Activated CD8-positive, alpha-beta memory T cell treated with anti-CD3 and anti-CD28 coated beads, Interleukin-2, amount 50 U/mL, for 24 hours (primary cell): ENCODE measurements around the gene CHAF1A.

Experiments
- DNase-seq: peaks from one replicate; pipeline ENCODE4 v3.0.0-alpha.2; 2020; ENCODE audit errors: extremely low read depth

The CHAF1A gene

DNA sequence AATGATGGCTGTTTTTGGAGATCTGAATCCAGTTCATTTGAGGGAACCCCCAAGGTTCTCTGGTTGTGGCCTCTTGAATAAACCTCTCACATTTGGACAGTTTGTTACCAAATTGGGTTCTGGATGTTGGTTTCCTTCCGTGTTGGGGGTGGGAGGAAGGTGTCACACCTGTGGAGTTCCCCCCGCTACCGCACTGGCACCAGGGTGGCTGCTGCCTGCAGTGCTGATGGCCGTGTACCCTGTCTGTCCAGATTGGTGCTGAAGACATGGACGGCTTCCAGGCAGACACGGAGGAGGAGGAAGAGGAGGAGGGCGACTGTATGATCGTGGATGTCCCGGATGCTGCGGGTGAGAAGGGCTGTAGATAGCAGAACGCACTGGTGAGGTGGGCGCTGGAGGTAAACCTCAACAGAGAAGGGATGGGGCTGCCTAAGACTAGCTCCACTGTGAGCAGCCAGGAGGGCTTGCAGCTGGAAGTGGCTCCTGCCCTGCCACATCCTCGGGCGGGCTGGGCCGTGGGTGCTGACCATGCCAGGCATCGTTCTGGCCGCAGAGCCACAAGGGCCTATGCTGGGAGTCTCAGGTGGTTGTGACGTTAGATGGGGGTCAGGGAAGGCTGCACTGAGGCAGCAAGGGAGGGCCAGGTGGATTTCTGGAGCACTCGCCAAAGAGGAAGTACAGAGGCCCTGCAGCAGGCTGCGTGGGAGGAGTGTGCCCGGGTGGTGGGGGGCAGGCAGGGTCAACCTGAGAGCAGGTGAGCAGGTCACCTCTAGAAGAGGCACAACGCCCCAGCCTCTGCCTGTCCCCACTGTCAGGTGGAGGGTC lies 39.8 kb downstream of the CHAF1A start:
- DNase-seq: no peak

DNA sequence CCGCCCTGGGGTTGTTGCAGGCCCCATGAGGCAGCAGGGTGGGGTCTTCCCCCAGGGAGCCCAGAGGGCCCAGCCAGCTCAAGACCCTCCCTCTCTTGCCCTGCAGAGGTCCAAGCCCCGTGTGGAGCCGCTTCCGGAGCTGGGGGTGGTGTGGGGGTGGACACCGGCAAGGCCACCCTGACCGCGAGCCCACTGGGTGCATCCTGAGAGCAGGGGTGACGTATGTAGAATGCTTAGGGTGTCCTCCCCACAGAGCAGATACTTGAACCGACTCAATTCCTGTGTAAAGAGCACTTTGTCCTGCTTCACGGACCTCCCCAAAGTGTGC lies 40.3 kb downstream of the CHAF1A start:
- DNase-seq: no peak

DNA sequence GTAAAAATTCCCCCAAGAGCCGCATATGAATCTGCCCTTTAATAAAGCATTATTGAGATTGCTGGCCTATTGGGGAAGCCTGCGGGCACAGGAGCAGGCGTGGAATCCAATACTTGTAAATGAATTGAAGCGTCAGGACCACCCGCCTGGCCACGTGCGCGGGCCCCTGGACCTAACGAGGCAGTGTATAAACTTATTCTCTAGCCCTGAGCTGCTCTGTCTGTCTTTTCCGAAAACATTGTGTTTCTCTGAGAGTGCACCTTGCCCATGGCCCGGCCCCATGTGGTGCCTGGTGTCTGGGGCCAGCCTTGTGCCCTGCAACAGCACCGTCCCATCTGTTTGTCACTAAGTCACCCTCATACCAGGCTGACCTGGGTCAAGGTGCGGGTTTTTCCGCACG lies 40.7 kb downstream of the CHAF1A start:
- no peak for DNase-seq

DNA sequence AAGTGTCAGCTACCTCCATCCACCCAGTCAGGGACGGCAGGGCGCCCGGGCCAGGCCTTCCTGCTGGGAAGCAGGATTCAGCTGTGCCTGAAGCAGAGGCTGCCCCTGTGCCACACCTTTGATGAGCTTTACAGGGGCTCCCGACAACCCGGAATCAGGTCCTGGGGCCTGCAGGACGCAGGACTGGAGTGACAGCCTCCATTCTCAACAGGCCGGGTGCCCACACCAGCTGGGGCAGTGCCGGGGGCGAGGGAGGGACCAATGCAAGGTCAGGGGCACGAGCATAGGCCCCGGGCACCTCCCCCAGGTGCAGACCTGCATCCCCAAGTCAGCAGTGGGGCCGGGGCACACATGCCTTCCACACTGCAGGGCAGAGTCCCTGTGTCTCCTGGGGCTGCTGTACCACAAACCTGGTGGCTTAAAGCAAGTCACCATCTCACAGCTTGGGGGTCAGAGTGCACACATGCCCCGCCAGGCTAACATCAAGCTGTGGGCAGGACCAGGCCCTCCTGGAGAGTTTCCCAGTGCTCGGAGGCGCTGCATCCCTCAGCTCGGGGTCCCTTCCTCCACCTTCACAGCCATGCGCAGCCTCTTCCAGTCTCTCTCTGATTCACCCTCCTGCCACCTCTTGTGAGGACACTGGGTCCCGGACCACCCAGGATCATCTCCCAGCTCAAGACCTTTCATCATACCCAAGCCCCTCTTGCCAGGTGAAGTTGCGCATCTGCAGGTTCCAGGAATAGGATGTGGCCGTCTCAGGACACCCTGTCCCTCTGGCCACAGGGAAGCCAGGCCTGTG lies 41.7 kb downstream of the CHAF1A start:
- DNase-seq: no peak

GRCh38 chr19:4444765-4445741 lies 42.6 kb downstream of the CHAF1A start:
- no peak for DNase-seq

- no peak for DNase-seq
Measured at GRCh38 chr19:4445963-4446703, 43.7 kb downstream of the CHAF1A start.

GRCh38 chr19:4446704-4447200 lies 44.3 kb downstream of the CHAF1A start:
- no peak for DNase-seq

DNA sequence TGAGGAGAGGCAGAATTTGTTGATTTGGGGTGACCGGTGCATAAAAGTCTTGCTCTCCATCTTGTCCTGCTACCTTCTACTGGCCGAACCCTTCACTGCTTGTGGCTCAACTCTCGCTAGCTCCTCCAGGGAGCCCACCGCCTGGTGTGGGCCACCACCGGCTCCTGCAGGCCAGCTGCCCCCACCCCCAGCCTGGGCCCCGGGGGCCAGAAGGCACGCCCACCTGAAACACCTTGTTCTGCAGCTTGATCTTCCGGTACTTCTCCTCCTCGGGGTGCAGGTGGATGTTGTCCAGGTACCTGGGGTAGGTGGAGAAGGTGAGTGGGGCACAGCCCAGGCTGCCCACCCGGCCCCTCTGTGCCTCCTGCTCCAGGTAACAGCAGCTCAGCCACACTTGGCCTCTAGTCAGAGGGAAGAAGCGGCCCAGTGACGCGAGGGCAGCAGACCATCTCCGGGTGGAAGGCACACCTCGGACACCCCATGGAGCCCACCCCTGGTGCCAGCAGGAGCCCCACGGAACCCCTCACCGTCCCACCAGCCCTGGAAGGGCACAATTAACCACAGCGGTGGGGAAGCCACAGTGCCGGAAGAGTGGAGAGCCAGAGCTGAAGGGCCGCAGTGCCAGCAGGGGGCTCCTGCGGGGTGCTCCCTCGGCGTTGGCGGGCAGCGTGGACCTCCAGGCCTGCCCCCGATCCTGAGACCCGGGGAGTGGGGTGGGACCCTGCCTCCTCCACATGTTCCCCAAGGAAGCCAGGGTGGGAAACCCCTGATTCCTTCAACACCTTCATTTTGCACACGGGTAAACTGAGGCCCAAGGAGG lies 45.1 kb downstream of the CHAF1A start:
- DNase-seq: no peak

DNA sequence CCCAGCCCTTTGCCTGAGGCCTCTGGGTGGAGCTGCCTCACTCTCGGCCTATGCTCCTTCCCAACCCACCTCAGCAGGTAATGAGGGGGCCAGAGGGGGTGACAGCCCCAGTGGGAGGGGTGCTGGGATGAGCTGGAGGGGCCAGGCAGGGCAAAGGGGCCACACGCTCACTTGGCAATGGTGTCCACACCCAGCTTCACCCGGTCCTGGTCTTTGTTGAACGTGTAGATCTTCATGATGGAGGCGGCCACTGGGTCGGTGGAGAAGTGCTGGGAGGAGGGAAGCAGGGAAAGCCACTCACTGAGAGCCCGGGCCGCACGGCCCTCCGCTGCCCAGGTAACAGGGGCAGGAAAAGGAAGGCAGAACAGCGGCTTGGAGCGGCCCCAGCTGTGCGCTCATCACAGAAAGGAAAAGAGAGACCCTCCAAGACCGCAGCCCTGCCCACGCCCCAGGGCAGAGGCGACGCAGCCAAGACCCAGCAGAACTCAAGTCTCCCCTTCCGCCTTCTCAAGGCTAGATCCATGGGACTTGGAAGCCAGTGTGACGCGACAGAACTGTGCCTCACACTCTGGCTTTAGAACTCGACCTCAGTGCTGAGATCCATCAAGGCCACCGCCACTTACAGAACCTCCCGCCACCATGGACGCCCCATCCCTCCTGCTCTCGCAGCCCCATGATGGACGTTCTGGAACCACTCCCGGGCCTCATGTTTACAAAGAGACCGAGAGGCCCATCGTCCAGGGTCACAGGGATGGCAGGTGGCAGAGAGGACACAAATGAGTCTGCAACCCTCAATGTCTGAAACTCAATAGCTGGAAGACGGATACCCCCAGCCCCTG lies 45.9 kb downstream of the CHAF1A start:
- no peak for DNase-seq

- DNase-seq: no peak
Measured at GRCh38 chr19:4449022-4449638, 46.7 kb downstream of the CHAF1A start.

DNA sequence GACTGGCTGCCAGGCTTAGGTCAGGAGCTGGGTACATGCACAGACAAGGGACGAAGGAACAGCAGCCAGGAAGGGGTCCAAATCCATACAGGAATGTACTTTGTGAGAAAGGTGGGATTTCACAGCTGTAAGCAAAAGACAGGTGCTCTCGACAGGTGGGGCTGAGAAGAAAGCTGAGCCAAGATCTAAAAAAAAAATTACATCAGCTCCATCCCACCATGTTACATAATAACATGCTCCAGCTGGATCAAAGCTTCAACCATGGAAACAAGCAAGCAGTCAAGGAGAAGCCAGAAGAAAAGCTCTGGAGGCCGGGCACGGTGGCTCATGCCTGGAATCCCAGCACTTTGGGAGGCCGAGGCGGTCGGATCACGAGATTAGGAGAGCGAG lies 47.2 kb downstream of the CHAF1A start:
- DNase-seq: no peak

DNA sequence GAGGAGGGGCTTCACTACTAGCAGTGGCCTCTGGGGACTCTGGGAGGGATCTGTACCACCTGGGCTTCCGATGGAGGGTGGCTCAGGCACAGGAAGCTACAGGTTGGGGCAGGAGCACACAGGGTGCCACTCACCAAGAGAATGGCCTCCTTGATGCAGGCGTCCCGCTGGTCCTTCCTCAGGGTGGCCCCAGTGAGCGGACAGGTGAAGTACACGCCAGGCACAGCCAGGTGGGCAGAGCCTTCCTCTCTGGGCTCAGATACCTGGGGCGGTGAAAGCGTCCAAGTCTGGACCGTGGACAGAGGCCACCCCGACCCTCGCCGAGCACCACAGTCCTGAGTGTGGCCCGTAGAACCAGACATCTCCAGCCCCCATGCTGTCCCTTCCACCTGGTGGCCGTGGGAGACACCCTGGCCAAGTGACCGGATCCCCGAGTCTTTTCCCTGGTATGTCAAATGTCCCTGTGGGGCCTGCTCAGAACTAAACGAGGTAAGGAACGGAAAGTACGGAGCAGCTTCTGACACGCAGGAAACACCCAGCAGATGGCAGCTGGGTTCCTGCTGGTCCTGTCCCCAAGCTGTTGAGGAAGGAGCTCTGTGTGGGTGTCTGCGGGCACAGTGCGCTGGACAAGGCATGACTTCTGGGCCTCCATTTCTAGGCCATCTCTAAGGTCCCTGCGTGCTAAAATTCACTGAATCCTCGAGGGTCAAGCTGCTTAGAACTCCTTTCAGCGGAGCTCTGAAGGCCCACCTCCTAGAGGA lies 50.0 kb downstream of the CHAF1A start:
- DNase-seq: no peak

- no peak for DNase-seq
Measured at GRCh38 chr19:4453232-4454179, 51.1 kb downstream of the CHAF1A start.

GRCh38 chr19:4454747-4455718 lies 52.6 kb downstream of the CHAF1A start:
- no peak for DNase-seq

- DNase-seq: no peak
Measured at GRCh38 chr19:4455719-4456475, 53.5 kb downstream of the CHAF1A start.
